H1 (cell line): ENCODE results near the gene HIBCH. TPM values are rescaled to one million over a fixed set of nuclear protein-coding genes. Genes with fewer than 3 reads are reported as not detected.

Experiments used
- ASH2L ChIP-seq: fragments of 200-600, 300-600 bp; sonication (generic); IDR thresholded peaks from one replicate; pipeline ENCODE4 v1.7.1; 2017; ENCODE audit warnings: low read length
- polyA plus RNA-seq, 7 experiments: library from polyadenylated mRNA; depleted of rRNA in 3 of 7; stranded (reverse) in 5 of 7; unstranded in 2 of 7; fragments of >200 nt in 5 of 7; fragments of 200-250 nt in 2 of 7; gene quantifications; 1 replicate in 5 of 7; 2 replicates in 1 of 7; 4 replicates in 1 of 7; pipeline versions ENCODE4 v1.2.1 to v1.2.3, GENCODE V29; 2011 to 2013; ENCODE audit warnings: missing spikeins in 2 of 7, mixed read lengths in 2 of 7
- total RNA-seq: library from RNA; stranded (reverse); fragmentation: NEBNext Ultra II Directional; extraction: Animal tissue kit (Norgen Biotek cat#: 25700); gene quantifications from 2 replicates; pipeline ENCODE4 v1.2.1, GENCODE V29; 2021

Gene HIBCH
- total and polyA plus RNA-seq, 2 of the 8 experiments (the other 6 are each of a cell fraction or from before 2014, with no cell fraction given): 7.5 to 31.8 TPM

DNA sequence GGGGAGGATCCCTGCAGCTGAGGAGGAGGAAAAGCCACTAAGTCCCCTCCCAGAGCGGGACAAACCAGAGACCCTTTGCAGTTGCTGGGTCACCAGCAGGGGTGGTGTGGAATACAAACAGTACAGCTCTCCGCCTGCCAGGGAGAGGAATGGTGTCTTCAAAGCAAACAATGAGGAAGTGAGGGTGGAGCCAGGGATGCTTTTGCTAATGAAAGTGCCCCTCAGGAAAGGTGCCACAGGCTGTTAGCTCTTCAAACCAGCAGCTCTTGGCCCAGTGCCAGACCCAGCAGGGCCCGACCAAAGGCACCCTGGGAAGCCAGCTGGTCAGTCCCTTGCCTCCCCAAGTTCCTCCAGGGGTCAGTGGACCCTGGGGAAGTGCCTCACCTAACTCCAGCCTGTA lies 102.8 kb downstream of the HIBCH start (continued):
- TF ChIP-seq ASH2L: no peak
- TF ChIP-seq, all 59 proteins: peak for 2
